Measurements from ENCODE around the gene ETFRF1.

The ETFRF1 gene

GRCh38 chr12:25208554-25208953 lies 13.5 kb downstream of the ETFRF1 start:
- in situ Hi-C loops (cut with MboI; ENCODE audit: low sequenced_read_pairs) = no loop called here

- in situ Hi-C loops (cut with MboI; ENCODE audit: low sequenced_read_pairs) = no loop called here
Measured at GRCh38 chr12:25213338-25213737, 18.3 kb downstream of the ETFRF1 start.

GRCh38 chr12:25236190-25236589 lies 41.2 kb downstream of the ETFRF1 start:
- in situ Hi-C loops (cut with MboI; ENCODE audit: low sequenced_read_pairs) = no loop called here

GRCh38 chr12:25236626-25237025 lies 41.6 kb downstream of the ETFRF1 start:
- in situ Hi-C loops (cut with MboI; ENCODE audit: low sequenced_read_pairs) = no loop called here

- in situ Hi-C loops (cut with MboI; ENCODE audit: low sequenced_read_pairs) = no loop called here
Measured at GRCh38 chr12:25241167-25242020, 46.4 kb downstream of the ETFRF1 start.

- in situ Hi-C loops (cut with MboI; ENCODE audit: low sequenced_read_pairs) = no loop called here
Measured at GRCh38 chr12:25242981-25243679, 48.1 kb downstream of the ETFRF1 start.

- in situ Hi-C loops (cut with MboI; ENCODE audit: low sequenced_read_pairs) = no loop called here
Measured at GRCh38 chr12:25243680-25243990, 48.6 kb downstream of the ETFRF1 start.

- in situ Hi-C loops (cut with MboI; ENCODE audit: low sequenced_read_pairs) = no loop called here
Measured at GRCh38 chr12:25245491-25245890, 50.5 kb downstream of the ETFRF1 start.

GRCh38 chr12:25248137-25248536 lies 53.1 kb downstream of the ETFRF1 start:
- in situ Hi-C loops (cut with MboI; ENCODE audit: low sequenced_read_pairs) = no loop called here

GRCh38 chr12:25248732-25249131 lies 53.7 kb downstream of the ETFRF1 start:
- in situ Hi-C loops (cut with MboI; ENCODE audit: low sequenced_read_pairs) = no loop called here

- in situ Hi-C loops (cut with MboI; ENCODE audit: low sequenced_read_pairs) = no loop called here
Measured at GRCh38 chr12:25249931-25250738, 55.1 kb downstream of the ETFRF1 start.

GRCh38 chr12:25250744-25251730 lies 56.0 kb downstream of the ETFRF1 start, which contains the start of gene KRAS:
Gene KRAS, minus strand, starts transcription at chr12:25250929.
- in situ Hi-C loops (cut with MboI; ENCODE audit: low sequenced_read_pairs) = no loop called here

GRCh38 chr12:25251769-25252168 lies 56.7 kb downstream of the ETFRF1 start:
- in situ Hi-C loops (cut with MboI; ENCODE audit: low sequenced_read_pairs) = no loop called here

GRCh38 chr12:25252946-25253345 lies 57.9 kb downstream of the ETFRF1 start:
- in situ Hi-C loops (cut with MboI; ENCODE audit: low sequenced_read_pairs) = no loop called here

GRCh38 chr12:25253371-25254068 lies 58.5 kb downstream of the ETFRF1 start:
- in situ Hi-C loops (cut with MboI; ENCODE audit: low sequenced_read_pairs) = no loop called here

GRCh38 chr12:25254271-25254880 lies 59.3 kb downstream of the ETFRF1 start:
- in situ Hi-C loops (cut with MboI; ENCODE audit: low sequenced_read_pairs) = no loop called here

Data from HL-60/S4 treated with retinoic acid at 250 ng/mL for 4 days and 3 days (cell line).